Activated CD8-positive, alpha-beta memory T cell treated with anti-CD3 and anti-CD28 coated beads for 36 hours (primary cell): ENCODE results near the gene PIM1. TPM values are rescaled to one million over a fixed set of nuclear protein-coding genes. Genes with fewer than 3 reads are reported as not detected.

ENCODE experiments used
- CTCF ChIA-PET: fragments of 350-600 bp; sonication (Branson Sonifier 250); formaldehyde crosslinking; loops from one replicate; lab custom pipeline; 2021; ENCODE audit warnings: antibody characterized with exemption; lab: Charles Lee
- POLR2A ChIA-PET: fragments of 350-600 bp; sonication (Branson Sonifier 250); formaldehyde crosslinking; loops from one replicate; lab custom pipeline; 2021; ENCODE audit warnings: antibody characterized with exemption; lab: Charles Lee
- total RNA-seq, 2 experiments: library from RNA; stranded (reverse); gene quantifications; one replicate each; pipeline ENCODE4 v1.2.3, GENCODE V29; 2021

The PIM1 gene
- total RNA-seq, 2 experiments from 2014 or later = 135 to 139 TPM

DNA sequence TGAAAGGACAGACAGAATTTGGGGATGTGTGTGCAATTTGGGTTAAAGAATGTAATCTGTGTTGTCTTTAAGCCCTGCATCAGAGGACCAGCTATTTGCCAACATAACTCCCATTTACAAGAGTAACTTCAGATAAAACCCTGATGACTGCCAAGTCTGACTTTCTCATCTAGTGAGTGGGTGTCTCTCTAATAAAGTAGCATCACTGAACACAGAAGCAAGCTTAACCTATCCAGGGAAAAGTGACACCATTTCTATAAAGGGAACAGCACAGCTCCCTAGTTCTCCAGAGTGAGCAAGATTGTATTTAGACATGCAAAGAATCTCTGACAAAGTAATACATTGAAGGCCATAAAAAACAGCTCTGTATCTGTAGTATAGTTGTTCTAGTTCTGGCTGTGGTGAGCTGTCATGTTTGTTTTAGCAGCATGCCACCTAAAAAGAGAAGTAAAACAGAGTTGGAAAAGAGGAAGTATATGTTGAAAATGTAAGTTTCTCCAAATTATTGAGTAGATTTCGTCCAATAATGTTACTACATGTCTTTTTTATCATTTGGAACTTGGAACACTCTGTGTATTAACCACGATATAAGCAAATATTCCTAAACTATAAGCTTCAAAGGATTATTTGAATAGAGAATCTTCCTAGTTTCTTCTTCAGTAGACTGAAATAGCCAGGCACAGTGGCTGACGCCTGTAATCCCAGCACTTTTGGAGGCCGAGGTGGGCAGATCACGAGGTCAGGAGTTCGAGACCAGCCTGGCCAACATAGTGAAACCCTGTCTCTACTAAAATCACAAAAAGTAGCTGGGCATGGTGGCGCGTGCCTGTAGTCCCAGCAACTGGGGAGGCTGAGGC lies 8.8 kb upstream of the PIM1 start:
- POLR2A ChIA-PET = interaction anchor here (0.5 to 0.8 kb wide), 2 partner anchors 28 to 230 kb away, joined by 3 to 5 read pairs; no protein-coding TSS in a partner anchor
- CTCF ChIA-PET = interaction anchor here (1.0 to 2.5 kb wide), 4 partner anchors 11 to 143 kb away, joined by 3 to 7 read pairs (median 4); no protein-coding TSS in a partner anchor

DNA sequence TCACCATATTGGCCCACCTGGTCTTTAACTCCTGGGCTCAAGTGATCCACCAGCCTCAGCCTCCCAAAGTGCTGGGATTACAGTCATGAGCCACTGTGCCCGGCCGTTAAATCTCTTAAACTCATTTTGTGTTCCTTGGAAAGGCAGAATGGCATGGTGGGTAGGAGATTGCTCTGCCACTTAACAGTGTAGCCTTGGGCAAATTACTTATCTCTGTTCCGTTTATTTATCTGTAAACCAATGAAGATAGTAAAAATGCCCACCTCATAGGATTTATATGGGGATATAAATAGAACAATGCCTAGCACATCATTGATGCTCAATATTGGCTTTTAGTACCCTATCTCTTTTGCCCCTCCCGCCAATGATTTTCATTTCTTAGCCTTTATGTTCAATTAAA lies 7.2 kb upstream of the PIM1 start:
- ChIA-PET POLR2A (no interaction called here), CTCF (interaction anchor here (2.5 kb wide), 1 partner anchor 144 kb away, joined by 7 read pairs; no protein-coding TSS in a partner anchor)

DNA sequence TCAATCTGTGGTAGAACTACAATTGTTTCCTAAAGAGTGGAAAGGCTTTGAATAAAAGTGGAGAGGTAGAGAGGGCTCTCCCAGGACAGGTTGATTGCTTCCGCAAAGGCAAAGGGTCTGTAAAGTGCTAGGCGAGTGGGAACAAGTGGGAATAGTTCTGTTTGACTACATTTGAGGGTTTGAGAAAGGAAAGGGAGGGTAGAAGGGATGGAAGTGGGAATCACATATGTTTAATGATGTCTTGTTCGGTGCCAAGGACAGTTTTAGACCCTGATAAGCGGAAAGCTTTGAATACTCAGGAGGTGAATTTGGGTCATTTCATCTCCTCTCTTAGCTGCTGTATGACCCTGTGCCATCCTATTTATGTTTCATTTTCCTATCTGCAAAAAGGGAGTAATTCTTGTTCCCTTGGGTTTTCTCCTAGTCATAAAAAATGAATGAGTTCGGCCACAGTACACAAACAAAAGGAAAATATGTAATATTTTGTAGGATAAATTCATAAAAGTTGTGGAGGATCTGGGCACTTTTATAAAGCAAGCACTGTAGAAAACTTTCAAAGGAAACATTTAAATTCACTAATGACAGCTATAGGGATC lies 1.7 kb upstream of the PIM1 start:
- CTCF ChIA-PET = interaction anchor here (1.1 to 6.6 kb wide), 3 partner anchors 59 to 147 kb away, joined by 3 to 124 read pairs (median 109); no protein-coding TSS in a partner anchor
- POLR2A ChIA-PET = interaction anchor here (0.5 to 6.3 kb wide), 4 partner anchors 58 to 182 kb away, joined by 3 to 87 read pairs (median 5); partner anchors contain the start of gene MTCH1

DNA sequence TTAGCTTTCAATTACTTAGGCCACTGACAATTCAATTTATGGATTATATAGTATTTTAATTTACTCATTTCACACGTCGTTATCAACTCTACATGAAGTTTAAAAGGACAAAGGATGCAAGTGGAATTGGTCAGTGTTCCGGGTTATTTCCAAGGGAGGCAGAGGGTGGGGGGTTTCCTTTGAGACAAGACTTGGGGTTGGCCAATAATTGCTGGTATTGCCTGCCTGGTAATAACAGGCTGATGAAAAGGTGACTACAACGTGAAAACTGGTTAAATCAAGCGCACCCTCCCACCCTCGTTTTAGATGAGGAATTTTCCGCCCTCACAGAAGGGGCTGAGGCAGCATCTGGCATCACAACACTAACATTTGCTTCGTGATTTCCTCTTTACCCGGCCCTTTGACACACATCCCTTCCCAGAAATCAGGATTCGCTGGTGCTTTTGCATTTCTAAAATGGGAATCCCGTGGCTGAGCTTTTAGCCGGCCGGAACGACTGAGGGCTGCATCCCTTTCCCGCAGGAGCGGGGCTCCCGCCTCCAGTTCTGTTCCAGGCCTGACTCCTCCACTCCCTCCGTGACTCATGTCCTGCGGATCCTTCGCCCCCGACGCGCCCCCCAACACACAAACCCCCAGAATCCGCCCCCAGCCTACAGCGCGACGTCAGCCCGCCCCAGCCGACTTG lies 999 bp upstream of the PIM1 start:
- POLR2A ChIA-PET = interaction anchor here (0.5 to 6.3 kb wide), 8 partner anchors 19 to 183 kb away, joined by 3 to 87 read pairs (median 6); partner anchors contain the start of gene MTCH1
- CTCF ChIA-PET = interaction anchor here (0.7 to 6.6 kb wide), 3 partner anchors 119 to 147 kb away, joined by 3 to 124 read pairs (median 109); no protein-coding TSS in a partner anchor

DNA sequence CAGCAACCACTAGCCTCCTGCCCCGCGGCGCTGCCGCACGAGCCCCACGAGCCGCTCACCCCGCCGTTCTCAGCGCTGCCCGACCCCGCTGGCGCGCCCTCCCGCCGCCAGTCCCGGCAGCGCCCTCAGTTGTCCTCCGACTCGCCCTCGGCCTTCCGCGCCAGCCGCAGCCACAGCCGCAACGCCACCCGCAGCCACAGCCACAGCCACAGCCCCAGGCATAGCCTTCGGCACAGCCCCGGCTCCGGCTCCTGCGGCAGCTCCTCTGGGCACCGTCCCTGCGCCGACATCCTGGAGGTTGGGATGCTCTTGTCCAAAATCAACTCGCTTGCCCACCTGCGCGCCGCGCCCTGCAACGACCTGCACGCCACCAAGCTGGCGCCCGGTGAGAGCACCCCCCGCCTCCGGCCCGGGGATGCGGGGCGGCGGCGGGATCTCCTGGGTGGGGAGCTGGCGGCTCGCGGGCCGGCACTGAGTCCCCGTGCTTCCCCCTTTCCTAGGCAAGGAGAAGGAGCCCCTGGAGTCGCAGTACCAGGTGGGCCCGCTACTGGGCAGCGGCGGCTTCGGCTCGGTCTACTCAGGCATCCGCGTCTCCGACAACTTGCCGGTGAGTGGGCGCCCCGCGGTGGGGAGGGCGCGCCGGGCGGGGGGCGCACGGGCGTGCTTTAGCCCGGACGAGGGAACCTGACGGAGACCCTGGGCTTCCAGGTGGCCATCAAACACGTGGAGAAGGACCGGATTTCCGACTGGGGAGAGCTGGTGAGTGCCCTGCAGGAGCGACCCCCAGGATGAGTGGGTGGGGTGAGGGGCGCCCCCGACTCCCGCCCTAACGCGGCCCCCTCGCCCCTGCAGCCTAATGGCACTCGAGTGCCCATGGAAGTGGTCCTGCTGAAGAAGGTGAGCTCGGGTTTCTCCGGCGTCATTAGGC lies 585 bp downstream of the PIM1 start:
- CTCF ChIA-PET = interaction anchor here (0.5 to 6.6 kb wide), 23 partner anchors 10 to 389 kb away, joined by 3 to 124 read pairs (median 4); partner anchors contain the start of gene MTCH1
- POLR2A ChIA-PET = interaction anchor here (0.5 to 6.3 kb wide), 10 partner anchors 13 to 288 kb away, joined by 3 to 87 read pairs (median 8); no protein-coding TSS in a partner anchor

DNA sequence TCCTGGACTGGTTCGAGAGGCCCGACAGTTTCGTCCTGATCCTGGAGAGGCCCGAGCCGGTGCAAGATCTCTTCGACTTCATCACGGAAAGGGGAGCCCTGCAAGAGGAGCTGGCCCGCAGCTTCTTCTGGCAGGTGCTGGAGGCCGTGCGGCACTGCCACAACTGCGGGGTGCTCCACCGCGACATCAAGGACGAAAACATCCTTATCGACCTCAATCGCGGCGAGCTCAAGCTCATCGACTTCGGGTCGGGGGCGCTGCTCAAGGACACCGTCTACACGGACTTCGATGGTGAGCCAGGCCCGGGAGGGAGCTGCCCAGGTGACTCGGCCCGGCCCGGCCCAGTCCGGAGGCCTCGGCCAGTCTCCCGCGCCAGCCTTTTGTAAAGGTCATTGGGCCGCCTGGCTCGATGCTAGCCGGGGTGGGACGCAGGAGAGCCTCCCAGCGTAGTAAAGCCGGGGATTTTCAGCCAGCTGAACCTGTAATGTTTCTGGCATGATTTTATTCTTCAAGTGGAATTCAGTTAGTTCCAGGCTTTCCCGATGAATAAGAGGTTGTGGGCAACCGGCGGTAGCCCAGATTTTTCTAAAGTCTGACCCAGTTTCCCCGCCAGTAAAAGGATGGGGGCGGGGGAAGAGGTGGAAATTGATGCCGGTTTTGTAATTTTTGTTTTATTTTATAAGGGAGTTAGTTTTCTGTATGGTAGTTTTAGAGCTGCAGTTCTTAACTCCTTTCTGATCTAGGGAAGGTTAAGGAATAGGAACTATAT lies 1.4 kb downstream of the PIM1 start:
- CTCF ChIA-PET = interaction anchor here (0.6 to 6.6 kb wide), 29 partner anchors 9 to 185 kb away, joined by 3 to 124 read pairs (median 5); partner anchors contain the start of gene MTCH1
- POLR2A ChIA-PET = interaction anchor here (0.5 to 6.3 kb wide), 14 partner anchors 12 to 289 kb away, joined by 3 to 87 read pairs (median 8); no protein-coding TSS in a partner anchor

DNA sequence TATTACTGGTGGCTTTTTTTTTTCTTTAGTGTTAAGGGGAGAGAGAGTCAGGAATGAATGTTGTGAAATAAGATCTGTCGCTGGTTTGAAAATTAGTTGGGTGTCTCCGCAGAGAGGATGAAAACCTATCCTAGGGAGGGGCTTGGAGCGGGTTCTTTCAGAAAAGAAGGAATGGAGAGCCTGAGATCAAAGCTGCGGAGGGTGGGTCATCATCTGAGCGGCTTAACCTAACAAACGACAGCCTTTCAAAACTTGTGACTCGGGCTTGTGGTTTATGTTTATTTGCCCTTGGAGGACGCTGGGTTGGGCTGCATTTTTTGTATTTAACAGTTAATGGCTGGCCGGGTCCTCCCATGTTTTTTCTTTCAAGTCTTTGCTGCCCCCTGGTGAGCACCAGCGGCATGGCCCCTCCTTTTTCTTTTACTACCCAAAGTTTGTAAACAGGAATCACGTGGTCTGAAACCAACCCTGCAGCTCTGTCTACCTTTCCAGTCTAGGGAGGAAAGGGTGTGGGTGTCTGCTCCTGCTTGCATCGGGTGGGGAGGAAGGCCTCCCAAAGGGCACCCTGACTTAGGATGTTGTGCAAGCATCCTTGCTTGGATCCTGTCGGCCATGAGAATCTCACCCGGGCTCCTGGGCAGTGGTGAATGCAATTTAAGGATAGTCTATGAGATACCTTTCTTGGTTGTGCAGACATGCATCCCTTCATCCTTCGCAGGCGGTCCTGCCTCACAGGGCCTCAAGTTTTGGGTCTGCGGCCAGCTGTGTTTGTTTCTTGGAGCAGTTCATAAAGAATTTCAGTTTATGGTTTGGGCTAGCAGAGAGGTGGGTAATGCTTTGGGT lies 2.2 kb downstream of the PIM1 start:
- ChIA-PET CTCF (interaction anchor here (0.6 to 6.6 kb wide), 30 partner anchors 9 to 186 kb away, joined by 3 to 124 read pairs (median 4); partner anchors contain the start of gene MTCH1), POLR2A (interaction anchor here (0.7 to 6.3 kb wide), 10 partner anchors 15 to 154 kb away, joined by 3 to 87 read pairs (median 8); no protein-coding TSS in a partner anchor)

DNA sequence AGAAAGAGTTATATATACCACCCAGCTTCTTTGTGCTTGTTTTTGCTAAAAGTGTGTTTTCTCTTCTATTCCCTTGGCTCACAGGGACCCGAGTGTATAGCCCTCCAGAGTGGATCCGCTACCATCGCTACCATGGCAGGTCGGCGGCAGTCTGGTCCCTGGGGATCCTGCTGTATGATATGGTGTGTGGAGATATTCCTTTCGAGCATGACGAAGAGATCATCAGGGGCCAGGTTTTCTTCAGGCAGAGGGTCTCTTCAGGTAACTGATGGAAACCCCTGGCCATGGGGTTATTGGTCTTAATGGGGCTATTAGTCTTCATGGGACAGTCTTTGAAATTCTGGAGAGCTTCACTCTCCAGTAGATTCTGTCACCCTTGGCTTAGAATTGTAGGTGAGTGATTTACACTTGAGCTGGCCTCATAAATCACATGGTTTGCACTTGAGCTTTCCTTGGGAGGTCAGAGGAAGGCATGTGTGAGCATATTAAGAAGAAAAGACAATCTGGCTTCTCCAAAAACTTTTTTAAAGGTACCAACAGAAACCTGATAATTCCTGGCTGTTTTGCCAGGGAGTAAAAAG lies 3.0 kb downstream of the PIM1 start:
- POLR2A ChIA-PET = interaction anchor here (0.7 to 6.3 kb wide), 13 partner anchors 10 to 155 kb away, joined by 3 to 87 read pairs (median 4); no protein-coding TSS in a partner anchor
- CTCF ChIA-PET = interaction anchor here (0.7 to 6.6 kb wide), 22 partner anchors 9 to 152 kb away, joined by 3 to 124 read pairs (median 6); no protein-coding TSS in a partner anchor

DNA sequence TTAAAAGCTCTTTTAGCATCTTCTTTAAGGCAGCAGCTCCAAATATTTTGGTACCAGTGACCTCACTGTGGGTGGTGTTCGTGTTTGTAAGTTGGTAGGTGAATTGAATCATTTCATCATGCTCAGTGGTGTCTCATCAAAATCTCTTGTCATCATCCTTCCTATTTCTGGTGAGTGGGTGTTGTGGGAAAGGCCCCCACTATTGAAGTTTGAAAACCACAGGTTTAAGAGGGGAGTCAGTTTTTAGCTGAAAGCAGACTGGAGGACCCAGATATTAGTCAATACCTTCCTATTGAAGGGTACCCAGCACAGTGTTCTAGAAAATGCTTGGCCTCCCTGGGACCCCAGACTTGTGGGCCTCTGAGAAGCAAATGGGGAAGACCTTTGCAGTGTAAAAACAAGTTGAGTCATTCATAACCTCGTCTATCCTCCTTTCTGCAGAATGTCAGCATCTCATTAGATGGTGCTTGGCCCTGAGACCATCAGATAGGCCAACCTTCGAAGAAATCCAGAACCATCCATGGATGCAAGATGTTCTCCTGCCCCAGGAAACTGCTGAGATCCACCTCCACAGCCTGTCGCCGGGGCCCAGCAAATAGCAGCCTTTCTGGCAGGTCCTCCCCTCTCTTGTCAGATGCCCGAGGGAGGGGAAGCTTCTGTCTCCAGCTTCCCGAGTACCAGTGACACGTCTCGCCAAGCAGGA lies 3.7 kb downstream of the PIM1 start:
- ChIA-PET CTCF (interaction anchor here (0.7 to 6.6 kb wide), 14 partner anchors 10 to 152 kb away, joined by 3 to 124 read pairs (median 15); no protein-coding TSS in a partner anchor), POLR2A (interaction anchor here (0.7 to 6.3 kb wide), 13 partner anchors 10 to 156 kb away, joined by 3 to 87 read pairs (median 4); no protein-coding TSS in a partner anchor)

DNA sequence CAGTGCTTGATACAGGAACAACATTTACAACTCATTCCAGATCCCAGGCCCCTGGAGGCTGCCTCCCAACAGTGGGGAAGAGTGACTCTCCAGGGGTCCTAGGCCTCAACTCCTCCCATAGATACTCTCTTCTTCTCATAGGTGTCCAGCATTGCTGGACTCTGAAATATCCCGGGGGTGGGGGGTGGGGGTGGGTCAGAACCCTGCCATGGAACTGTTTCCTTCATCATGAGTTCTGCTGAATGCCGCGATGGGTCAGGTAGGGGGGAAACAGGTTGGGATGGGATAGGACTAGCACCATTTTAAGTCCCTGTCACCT lies 4.2 kb downstream of the PIM1 start:
- POLR2A ChIA-PET = interaction anchor here (0.8 to 6.3 kb wide), 6 partner anchors 20 to 147 kb away, joined by 3 to 87 read pairs (median 4); no protein-coding TSS in a partner anchor
- CTCF ChIA-PET = interaction anchor here (1.4 to 6.6 kb wide), 7 partner anchors 9 to 153 kb away, joined by 3 to 124 read pairs (median 16); no protein-coding TSS in a partner anchor

DNA sequence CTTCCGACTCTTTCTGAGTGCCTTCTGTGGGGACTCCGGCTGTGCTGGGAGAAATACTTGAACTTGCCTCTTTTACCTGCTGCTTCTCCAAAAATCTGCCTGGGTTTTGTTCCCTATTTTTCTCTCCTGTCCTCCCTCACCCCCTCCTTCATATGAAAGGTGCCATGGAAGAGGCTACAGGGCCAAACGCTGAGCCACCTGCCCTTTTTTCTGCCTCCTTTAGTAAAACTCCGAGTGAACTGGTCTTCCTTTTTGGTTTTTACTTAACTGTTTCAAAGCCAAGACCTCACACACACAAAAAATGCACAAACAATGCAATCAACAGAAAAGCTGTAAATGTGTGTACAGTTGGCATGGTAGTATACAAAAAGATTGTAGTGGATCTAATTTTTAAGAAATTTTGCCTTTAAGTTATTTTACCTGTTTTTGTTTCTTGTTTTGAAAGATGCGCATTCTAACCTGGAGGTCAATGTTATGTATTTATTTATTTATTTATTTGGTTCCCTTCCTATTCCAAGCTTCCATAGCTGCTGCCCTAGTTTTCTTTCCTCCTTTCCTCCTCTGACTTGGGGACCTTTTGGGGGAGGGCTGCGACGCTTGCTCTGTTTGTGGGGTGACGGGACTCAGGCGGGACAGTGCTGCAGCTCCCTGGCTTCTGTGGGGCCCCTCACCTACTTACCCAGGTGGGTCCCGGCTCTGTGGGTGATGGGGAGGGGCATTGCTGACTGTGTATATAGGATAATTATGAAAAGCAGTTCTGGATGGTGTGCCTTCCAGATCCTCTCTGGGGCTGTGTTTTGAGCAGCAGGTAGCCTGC lies 4.8 kb downstream of the PIM1 start:
- ChIA-PET POLR2A (interaction anchor here (0.7 to 6.3 kb wide), 3 partner anchors 9 to 125 kb away, joined by 3 to 87 read pairs (median 4); no protein-coding TSS in a partner anchor), CTCF (interaction anchor here (1.4 to 6.6 kb wide), 5 partner anchors 9 to 153 kb away, joined by 3 to 124 read pairs (median 12); no protein-coding TSS in a partner anchor)

DNA sequence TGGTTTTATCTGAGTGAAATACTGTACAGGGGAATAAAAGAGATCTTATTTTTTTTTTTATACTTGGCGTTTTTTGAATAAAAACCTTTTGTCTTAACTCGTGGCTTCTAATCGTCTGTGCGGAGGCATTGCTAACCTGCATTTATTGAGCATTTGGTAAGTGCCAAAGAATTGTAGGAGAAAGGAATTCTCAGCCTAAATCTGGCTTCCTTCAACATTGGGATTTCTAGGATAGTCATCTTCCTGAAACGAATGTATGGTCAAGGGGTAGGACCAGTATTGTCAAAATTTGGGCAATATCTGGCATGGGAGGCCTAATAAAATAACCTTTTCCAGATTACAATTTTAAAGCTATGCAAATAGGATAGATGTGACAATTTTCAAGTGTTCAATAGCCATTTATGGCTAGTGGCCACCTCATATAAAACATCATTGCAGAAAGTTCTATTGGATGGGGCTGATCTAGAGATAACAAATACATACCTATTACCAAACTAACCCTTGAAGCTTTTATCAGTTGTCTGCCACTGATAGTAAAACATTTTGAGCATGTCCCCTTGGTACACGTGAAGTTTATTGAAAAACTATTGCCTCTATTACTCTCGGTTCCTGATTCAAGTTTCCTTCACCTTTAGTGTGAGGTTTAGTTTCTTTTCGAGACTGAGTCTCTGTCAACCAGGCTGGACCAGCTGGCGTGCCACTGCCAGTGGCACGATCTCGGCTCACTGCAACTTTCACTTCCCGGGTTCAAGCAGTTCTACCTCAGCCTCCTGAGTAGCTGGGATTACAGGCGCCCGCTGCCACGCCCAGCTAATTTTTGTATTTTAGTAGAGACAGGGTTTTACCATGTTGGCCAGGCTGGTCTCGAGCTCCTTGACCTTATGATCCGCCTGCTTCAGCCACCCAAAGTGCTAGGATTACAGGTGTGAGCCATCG lies 5.6 kb downstream of the PIM1 start:
- ChIA-PET CTCF (interaction anchor here (1.0 to 4.9 kb wide), 6 partner anchors 13 to 156 kb away, joined by 3 to 28 read pairs (median 8); no protein-coding TSS in a partner anchor), POLR2A (interaction anchor here (0.6 to 1.4 kb wide), 5 partner anchors 28 to 568 kb away, joined by 3 to 4 read pairs (median 3); no protein-coding TSS in a partner anchor)
